ENCODE measurements around the gene ITGA1. TPM values are rescaled to one million over a fixed set of nuclear protein-coding genes. Genes with fewer than 3 reads are reported as not detected.

ITGA1 gene
- total RNA-seq, 4 donors from 2014 or later = 29.7 to 126 (median 47.1) TPM

DNA sequence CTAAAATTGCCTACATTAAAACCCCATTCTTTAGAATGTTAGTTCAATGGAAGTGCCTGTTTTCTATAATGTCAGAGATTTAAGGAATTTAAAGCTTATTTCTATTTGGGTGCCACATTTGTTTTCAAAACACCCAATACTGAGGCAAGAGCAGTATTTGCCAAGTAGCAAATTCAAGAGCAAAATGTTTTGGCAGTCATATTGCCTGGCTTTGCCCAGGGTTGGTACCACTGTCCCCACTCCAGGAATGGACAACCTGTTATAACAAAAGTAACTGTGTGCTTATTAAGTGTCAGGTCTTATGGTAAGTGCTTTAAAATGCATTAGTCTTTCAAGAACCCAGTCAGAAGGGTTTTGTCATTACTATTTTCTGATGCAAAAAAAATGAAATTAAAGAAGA is 19.3 kb downstream of the ITGA1 start:
- no peak for TF ChIP-seq CTCF (IDR thresholded peaks at IDR 0.05; ENCODE audit: low read depth)

GRCh38 chr5:52807723-52808122 is 20.0 kb downstream of the ITGA1 start:
- TF ChIP-seq CTCF (IDR thresholded peaks at IDR 0.05; ENCODE audit: low read depth) = no peak

GRCh38 chr5:52808316-52808901 is 20.7 kb downstream of the ITGA1 start:
- no peak for TF ChIP-seq CTCF (IDR thresholded peaks at IDR 0.05; ENCODE audit: low read depth)

GRCh38 chr5:52809884-52810283 is 22.2 kb downstream of the ITGA1 start:
- no peak for TF ChIP-seq CTCF (IDR thresholded peaks at IDR 0.05; ENCODE audit: low read depth)

DNA sequence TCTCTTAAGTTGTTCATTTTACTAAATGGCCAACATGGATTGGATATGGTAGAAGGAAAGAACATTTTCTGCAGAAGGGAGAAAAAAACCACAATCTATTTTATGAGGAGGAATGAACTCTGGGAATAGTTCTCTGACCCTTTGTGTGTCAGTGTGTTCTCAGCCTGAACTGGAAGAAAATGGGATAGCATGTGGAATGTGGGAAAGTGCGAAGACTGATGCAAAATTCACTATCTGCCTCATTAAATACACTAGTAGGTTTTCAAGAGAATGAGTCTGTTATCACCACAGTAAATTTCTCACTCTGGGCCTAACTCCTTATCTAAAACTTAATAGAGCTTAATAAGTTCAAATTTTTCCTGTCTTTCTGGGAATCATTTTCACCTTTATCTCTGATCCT is 22.7 kb downstream of the ITGA1 start:
- no peak for TF ChIP-seq CTCF (IDR thresholded peaks at IDR 0.05; ENCODE audit: low read depth)

DNA sequence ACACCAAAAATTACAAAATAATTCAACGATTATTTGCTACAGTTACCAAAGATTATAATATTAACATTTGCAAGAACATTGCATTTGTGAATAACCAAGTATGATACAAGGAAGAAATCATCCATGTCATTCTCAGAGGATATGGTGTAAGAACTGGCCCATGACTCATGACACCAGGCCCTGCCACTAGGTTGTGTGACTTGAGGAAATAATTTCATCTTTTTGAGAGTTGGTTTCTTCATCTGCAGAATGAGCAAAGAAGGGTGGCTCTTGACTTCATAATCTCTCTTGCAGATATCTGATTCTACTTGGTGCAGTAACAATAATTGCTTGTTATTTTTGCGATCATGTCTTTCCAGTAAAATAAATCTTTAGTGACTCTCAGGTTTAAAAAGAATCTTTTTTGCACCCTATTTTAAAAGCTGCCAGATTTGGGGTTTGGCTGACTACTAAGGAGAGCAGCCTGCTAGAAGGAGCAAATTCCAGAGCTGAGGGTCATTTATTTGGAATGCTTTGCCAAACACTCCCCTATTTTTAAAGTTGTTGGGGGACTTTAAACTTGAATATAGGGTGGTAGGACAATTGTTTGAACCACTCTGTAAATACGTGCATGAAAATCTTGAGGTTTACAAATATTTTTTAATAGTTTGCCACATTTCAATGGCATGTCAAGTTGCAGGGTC is 23.5 kb downstream of the ITGA1 start:
- TF ChIP-seq CTCF (IDR thresholded peaks at IDR 0.05; ENCODE audit: low read depth) = no peak

- no peak for TF ChIP-seq CTCF (IDR thresholded peaks at IDR 0.05; ENCODE audit: low read depth)
Measured at GRCh38 chr5:52814352-52815148, 26.8 kb downstream of the ITGA1 start.
